ENCODE results near the gene COL8A1.

Gene COL8A1

GRCh38 chr3:99805160-99805559, 166.8 kb downstream of the COL8A1 start:
- Histone ChIP-seq H3K4me3 (ENCODE audit: low read depth, low read length) (no peak overlapping the region), H2AFZ (ENCODE audit: insufficient read depth, low read length, poor library complexity) (no peak overlapping the region), H4K8ac (ENCODE audit: low read depth, low read length) (no peak overlapping the region), H3K14ac (ENCODE audit: low read length) (no peak overlapping the region), H3K9ac (ENCODE audit: low read length) (no peak overlapping the region), H3K9me3 (ENCODE audit: insufficient read depth, low read depth, low read length) (peaks cover 7% of the 10 kb centered on the region), H3K27me3 (ENCODE audit: insufficient read depth, low read length) (no peaks in the 10 kb centered on the region), H4K12ac (ENCODE audit: low read depth, low read length) (no peak overlapping the region), H3K18ac (ENCODE audit: low read length) (no peak overlapping the region), H3K4me1 (ENCODE audit: control insufficient read depth in 1 of 2, insufficient read depth in 2 of 2, low read length in 2 of 2) (no peaks in the 10 kb centered on the region), H3K4ac (ENCODE audit: low read depth, low read length) (no peak overlapping the region), H2BK120ac (ENCODE audit: insufficient read depth, low read length, poor library complexity) (no peak overlapping the region), H2BK12ac (ENCODE audit: low read length) (no peak overlapping the region), H3K79me1 (ENCODE audit: low read length) (no peaks in the 10 kb centered on the region), H4K91ac (ENCODE audit: low read depth, low read length) (no peak overlapping the region), H3K36me3 (ENCODE audit: control insufficient read depth in 1 of 2, insufficient read depth in 2 of 2, low read length in 2 of 2) (peaks cover 0 to 3% of the 10 kb centered on the region in 2 experiments), H3K27ac (ENCODE audit: low read depth, low read length) (no peak overlapping the region), H3K23ac (ENCODE audit: low read length) (no peak overlapping the region), H3K79me2 (ENCODE audit: control insufficient read depth, insufficient read depth, low read length, poor library complexity) (no peaks in the 10 kb centered on the region), H2AK5ac (ENCODE audit: low read length) (no peak overlapping the region), H2BK5ac (ENCODE audit: low read depth, low read length, poor library complexity) (no peak overlapping the region), H3K4me2 (ENCODE audit: low read length) (no peak overlapping the region)
- no peak for DNase-seq
- WGBS (ENCODE audit: extremely low coverage, insufficient coverage, insufficient read length) = no CpG with 5 or more reads among the region's 2 CpGs

- no peak overlapping the region for H3K4ac ChIP-seq (ENCODE audit: low read depth, low read length)
- no peak overlapping the region for H2AFZ ChIP-seq (ENCODE audit: insufficient read depth, low read length, poor library complexity)
- H3K14ac ChIP-seq (ENCODE audit: low read length) = no peak overlapping the region
- no peak overlapping the region for H3K18ac ChIP-seq (ENCODE audit: low read length)
- no peak overlapping the region for H3K4me3 ChIP-seq (ENCODE audit: low read depth, low read length)
- H3K9ac ChIP-seq (ENCODE audit: low read length) = no peak overlapping the region
- no peak overlapping the region for H4K8ac ChIP-seq (ENCODE audit: low read depth, low read length)
- no peak overlapping the region for H2AK5ac ChIP-seq (ENCODE audit: low read length)
- no peak overlapping the region for H3K4me2 ChIP-seq (ENCODE audit: low read length)
- no peaks in the 10 kb centered on the region for H3K79me2 ChIP-seq (ENCODE audit: control insufficient read depth, insufficient read depth, low read length, poor library complexity)
- no peak overlapping the region for H4K12ac ChIP-seq (ENCODE audit: low read depth, low read length)
- H3K27ac ChIP-seq (ENCODE audit: low read depth, low read length) = no peak overlapping the region
- H3K23ac ChIP-seq (ENCODE audit: low read length) = no peak overlapping the region
- H4K91ac ChIP-seq (ENCODE audit: low read depth, low read length) = no peak overlapping the region
- H3K9me3 ChIP-seq (ENCODE audit: insufficient read depth, low read depth, low read length) = peaks cover 7% of the 10 kb centered on the region
- no peaks in the 10 kb centered on the region for H3K4me1 ChIP-seq (ENCODE audit: control insufficient read depth in 1 of 2, insufficient read depth in 2 of 2, low read length in 2 of 2)
- no peaks in the 10 kb centered on the region for H3K27me3 ChIP-seq (ENCODE audit: insufficient read depth, low read length)
- H2BK120ac ChIP-seq (ENCODE audit: insufficient read depth, low read length, poor library complexity) = no peak overlapping the region
- WGBS (ENCODE audit: extremely low coverage, insufficient coverage, insufficient read length) = no CpG with 5 or more reads among the region's 4 CpGs
- H3K79me1 ChIP-seq (ENCODE audit: low read length) = no peaks in the 10 kb centered on the region
- H3K36me3 ChIP-seq (ENCODE audit: control insufficient read depth in 1 of 2, insufficient read depth in 2 of 2, low read length in 2 of 2) = peaks cover 0 to 3% of the 10 kb centered on the region in 2 experiments
- DNase-seq = peak; percentile 67 to 87
- H2BK12ac ChIP-seq (ENCODE audit: low read length) = no peak overlapping the region
- no peak overlapping the region for H2BK5ac ChIP-seq (ENCODE audit: low read depth, low read length, poor library complexity)
Measured at GRCh38 chr3:99808163-99808794, 169.9 kb downstream of the COL8A1 start.

- no peak overlapping the region for H3K9ac ChIP-seq (ENCODE audit: low read length)
- H3K4me1 ChIP-seq (ENCODE audit: control insufficient read depth in 1 of 2, insufficient read depth in 2 of 2, low read length in 2 of 2) = no peaks in the 10 kb centered on the region
- H3K27ac ChIP-seq (ENCODE audit: low read depth, low read length) = no peak overlapping the region
- no peak overlapping the region for H3K14ac ChIP-seq (ENCODE audit: low read length)
- peaks cover 0 to 3% of the 10 kb centered on the region in 2 experiments for H3K36me3 ChIP-seq (ENCODE audit: control insufficient read depth in 1 of 2, insufficient read depth in 2 of 2, low read length in 2 of 2)
- no peak overlapping the region for H2AK5ac ChIP-seq (ENCODE audit: low read length)
- no peak overlapping the region for H4K8ac ChIP-seq (ENCODE audit: low read depth, low read length)
- no peaks in the 10 kb centered on the region for H3K79me1 ChIP-seq (ENCODE audit: low read length)
- H3K23ac ChIP-seq (ENCODE audit: low read length) = no peak overlapping the region
- H2BK120ac ChIP-seq (ENCODE audit: insufficient read depth, low read length, poor library complexity) = no peak overlapping the region
- no peak overlapping the region for H4K12ac ChIP-seq (ENCODE audit: low read depth, low read length)
- no peak overlapping the region for H3K4me2 ChIP-seq (ENCODE audit: low read length)
- no peak overlapping the region for H3K4ac ChIP-seq (ENCODE audit: low read depth, low read length)
- no peak for DNase-seq
- no CpG with 5 or more reads among the region's 2 CpGs for WGBS (ENCODE audit: extremely low coverage, insufficient coverage, insufficient read length)
- H3K18ac ChIP-seq (ENCODE audit: low read length) = no peak overlapping the region
- H3K9me3 ChIP-seq (ENCODE audit: insufficient read depth, low read depth, low read length) = peaks cover 7% of the 10 kb centered on the region
- H2AFZ ChIP-seq (ENCODE audit: insufficient read depth, low read length, poor library complexity) = no peak overlapping the region
- H4K91ac ChIP-seq (ENCODE audit: low read depth, low read length) = no peak overlapping the region
- H3K27me3 ChIP-seq (ENCODE audit: insufficient read depth, low read length) = no peaks in the 10 kb centered on the region
- no peak overlapping the region for H2BK5ac ChIP-seq (ENCODE audit: low read depth, low read length, poor library complexity)
- no peak overlapping the region for H3K4me3 ChIP-seq (ENCODE audit: low read depth, low read length)
- H3K79me2 ChIP-seq (ENCODE audit: control insufficient read depth, insufficient read depth, low read length, poor library complexity) = no peaks in the 10 kb centered on the region
- H2BK12ac ChIP-seq (ENCODE audit: low read length) = no peak overlapping the region
Measured at GRCh38 chr3:99809565-99809964, 171.2 kb downstream of the COL8A1 start.

GRCh38 chr3:99810403-99810802, 172.0 kb downstream of the COL8A1 start:
- no peak overlapping the region for H3K18ac ChIP-seq (ENCODE audit: low read length)
- no peaks in the 10 kb centered on the region for H3K36me3 ChIP-seq (ENCODE audit: control insufficient read depth in 1 of 2, insufficient read depth in 2 of 2, low read length in 2 of 2)
- H2AFZ ChIP-seq (ENCODE audit: insufficient read depth, low read length, poor library complexity) = no peak overlapping the region
- no peak overlapping the region for H3K27ac ChIP-seq (ENCODE audit: low read depth, low read length)
- no peak overlapping the region for H2BK12ac ChIP-seq (ENCODE audit: low read length)
- H3K4ac ChIP-seq (ENCODE audit: low read depth, low read length) = no peak overlapping the region
- H3K79me2 ChIP-seq (ENCODE audit: control insufficient read depth, insufficient read depth, low read length, poor library complexity) = no peaks in the 10 kb centered on the region
- no peak overlapping the region for H3K9ac ChIP-seq (ENCODE audit: low read length)
- no peak overlapping the region for H4K8ac ChIP-seq (ENCODE audit: low read depth, low read length)
- H3K27me3 ChIP-seq (ENCODE audit: insufficient read depth, low read length) = peaks cover 2% of the 10 kb centered on the region
- H2BK120ac ChIP-seq (ENCODE audit: insufficient read depth, low read length, poor library complexity) = no peak overlapping the region
- no peaks in the 10 kb centered on the region for H3K9me3 ChIP-seq (ENCODE audit: insufficient read depth, low read depth, low read length)
- DNase-seq = no peak
- H4K91ac ChIP-seq (ENCODE audit: low read depth, low read length) = no peak overlapping the region
- no peak overlapping the region for H2BK5ac ChIP-seq (ENCODE audit: low read depth, low read length, poor library complexity)
- no peak overlapping the region for H3K14ac ChIP-seq (ENCODE audit: low read length)
- H3K79me1 ChIP-seq (ENCODE audit: low read length) = no peaks in the 10 kb centered on the region
- H3K4me2 ChIP-seq (ENCODE audit: low read length) = no peak overlapping the region
- no peaks in the 10 kb centered on the region for H3K4me1 ChIP-seq (ENCODE audit: control insufficient read depth in 1 of 2, insufficient read depth in 2 of 2, low read length in 2 of 2)
- H3K4me3 ChIP-seq (ENCODE audit: low read depth, low read length) = no peak overlapping the region
- no CpG with 5 or more reads among the region's 1 CpG for WGBS (ENCODE audit: extremely low coverage, insufficient coverage, insufficient read length)
- no peak overlapping the region for H2AK5ac ChIP-seq (ENCODE audit: low read length)
- no peak overlapping the region for H4K12ac ChIP-seq (ENCODE audit: low read depth, low read length)
- no peak overlapping the region for H3K23ac ChIP-seq (ENCODE audit: low read length)
